Measurements from ENCODE around the gene PPM1H.
"Not testable (repeated sequence)": the region's sequence is repeated elsewhere in the genome, so short reads cannot be mapped to it uniquely, and the experiment has no call there.

Gene PPM1H

GRCh38 chr12:62955678-62956077 lies 20.7 kb upstream of the PPM1H start:
- in situ Hi-C loops (cut with HindIII; ENCODE audit: low pct_ligation_motif_present, low pct_unique_long_range_greater_than_20kb, low sequenced_read_pairs) = no loop called here
- no peak for DNase-seq

DNA sequence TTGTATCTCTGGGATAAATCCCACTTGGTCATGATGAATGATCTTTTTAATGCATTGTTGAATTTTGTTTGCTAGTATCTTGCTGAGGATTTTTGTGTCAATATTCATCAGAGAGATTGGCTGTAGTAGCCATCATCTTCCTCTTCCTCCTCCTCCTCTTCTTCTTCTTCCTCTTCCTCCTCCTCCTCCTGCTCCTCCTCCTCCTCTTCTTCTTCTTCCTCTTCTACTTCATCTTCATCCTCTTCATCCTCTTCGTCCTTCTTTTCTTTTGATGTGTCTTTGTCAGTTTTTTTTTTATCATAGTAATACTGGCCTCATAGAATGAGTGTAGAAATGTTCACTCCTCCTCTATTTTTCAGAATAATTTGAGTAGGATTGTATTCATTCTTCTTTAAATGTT lies 15.4 kb upstream of the PPM1H start:
- in situ Hi-C loops (cut with HindIII; ENCODE audit: low pct_ligation_motif_present, low pct_unique_long_range_greater_than_20kb, low sequenced_read_pairs) = no loop called here
- DNase-seq = no peak

DNA sequence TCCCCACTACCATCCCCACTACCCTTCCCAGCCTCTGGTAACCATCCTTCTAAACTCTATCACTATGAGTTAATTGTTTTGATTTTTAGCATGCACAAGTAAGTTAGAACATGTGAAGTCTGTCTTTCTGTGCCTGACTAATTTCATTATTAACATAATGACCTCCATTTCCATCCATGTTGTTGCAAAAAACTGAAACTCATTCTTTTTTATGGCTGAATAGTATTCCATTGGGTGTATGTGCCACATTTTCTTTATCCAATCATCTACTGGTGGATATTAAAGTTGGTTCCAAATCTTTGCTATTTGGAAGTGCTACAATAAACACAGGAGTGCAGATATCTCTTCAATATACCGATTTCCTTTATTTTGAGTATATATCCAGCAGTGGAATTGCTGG lies 13.2 kb upstream of the PPM1H start:
- no peak for DNase-seq
- in situ Hi-C loops (cut with HindIII; ENCODE audit: low pct_ligation_motif_present, low pct_unique_long_range_greater_than_20kb, low sequenced_read_pairs) = no loop called here

- in situ Hi-C loops (cut with HindIII; ENCODE audit: low pct_ligation_motif_present, low pct_unique_long_range_greater_than_20kb, low sequenced_read_pairs) = no loop called here
- no peak for DNase-seq
Measured at GRCh38 chr12:62947364-62947763, 12.4 kb upstream of the PPM1H start.

DNA sequence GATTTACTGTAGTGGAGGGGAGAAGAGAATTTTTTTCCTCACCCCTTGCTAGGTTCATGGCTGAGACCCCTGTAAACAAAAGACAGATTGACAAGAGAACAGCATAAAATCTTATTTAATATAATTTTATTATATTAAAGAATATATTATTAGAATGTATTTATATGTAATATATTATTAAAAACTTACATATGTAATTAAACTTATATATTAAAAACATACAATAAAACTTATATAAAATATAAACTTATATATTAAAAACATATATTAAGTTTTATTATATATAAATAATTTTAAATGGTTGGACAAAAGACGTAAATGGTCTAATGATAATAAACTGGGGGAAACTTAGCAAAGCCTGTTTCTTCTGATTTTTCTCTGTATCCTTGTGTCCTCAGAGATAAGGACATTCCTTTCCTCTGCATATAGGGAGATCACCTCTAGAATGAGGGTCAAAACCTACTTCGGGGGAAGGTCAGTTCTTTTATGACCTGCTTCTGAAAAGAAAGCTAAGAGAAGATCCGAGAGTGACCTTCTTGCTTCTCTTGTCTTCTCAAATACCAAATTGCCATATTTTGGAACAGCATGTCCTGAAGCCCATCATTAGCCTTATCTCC lies 8.9 kb upstream of the PPM1H start:
- in situ Hi-C loops (cut with HindIII; ENCODE audit: low pct_ligation_motif_present, low pct_unique_long_range_greater_than_20kb, low sequenced_read_pairs) = no loop called here
- DNase-seq = no peak

GRCh38 chr12:62942316-62942715 lies 7.4 kb upstream of the PPM1H start:
- DNase-seq; in situ Hi-C loops (cut with HindIII; ENCODE audit: low pct_ligation_motif_present, low pct_unique_long_range_greater_than_20kb, low sequenced_read_pairs): not testable (repeated sequence)

GRCh38 chr12:62934239-62934798 lies 631 bp downstream of the PPM1H start:
- peak; percentile 61 for DNase-seq
- in situ Hi-C loops (cut with HindIII; ENCODE audit: low pct_ligation_motif_present, low pct_unique_long_range_greater_than_20kb, low sequenced_read_pairs) = no loop called here

DNA sequence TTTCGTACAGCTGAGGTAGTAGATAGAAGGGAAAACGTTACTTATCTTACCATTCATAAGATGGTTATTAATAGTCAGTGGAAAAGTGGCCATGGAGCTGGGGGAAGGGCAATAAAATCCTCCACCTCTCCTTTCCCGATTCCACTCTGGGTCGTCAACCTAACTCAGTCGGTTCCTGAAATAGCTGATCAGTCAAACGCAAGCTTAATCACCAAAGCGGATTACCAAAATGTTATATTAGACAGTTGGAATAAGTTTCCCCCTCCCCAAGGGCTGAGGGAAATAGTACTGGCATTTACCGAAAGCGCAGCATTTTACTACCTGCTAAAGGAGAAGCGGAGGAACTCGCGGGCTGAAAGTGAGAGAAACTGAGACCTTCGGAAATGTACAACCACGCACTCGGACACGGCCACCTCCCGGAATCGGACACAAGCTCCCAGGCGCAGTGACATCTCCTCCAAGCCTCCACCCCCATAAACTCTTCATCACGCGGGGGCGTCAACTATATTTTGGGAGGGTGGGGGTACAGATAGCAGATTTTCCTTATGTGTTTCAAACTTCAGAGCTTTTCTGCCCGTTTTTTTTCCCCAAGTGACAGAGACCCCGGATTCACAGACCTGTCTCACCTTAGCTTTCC lies 1.2 kb downstream of the PPM1H start:
- DNase-seq = peak; percentile 30
- in situ Hi-C loops (cut with HindIII; ENCODE audit: low pct_ligation_motif_present, low pct_unique_long_range_greater_than_20kb, low sequenced_read_pairs) = no loop called here

- DNase-seq = peak; percentile 64
Measured at GRCh38 chr12:62933220-62933601, 1.7 kb downstream of the PPM1H start.

GRCh38 chr12:62931477-62931876 lies 3.5 kb downstream of the PPM1H start:
- no peak for DNase-seq
- in situ Hi-C loops (cut with HindIII; ENCODE audit: low pct_ligation_motif_present, low pct_unique_long_range_greater_than_20kb, low sequenced_read_pairs) = no loop called here

More at GRCh38 chr12:62933220-62933601, 1.7 kb downstream of the PPM1H start:
- in situ Hi-C loops (cut with HindIII; ENCODE audit: low pct_ligation_motif_present, low pct_unique_long_range_greater_than_20kb, low sequenced_read_pairs) = no loop called here

GRCh38 chr12:62930546-62931425 lies 4.2 kb downstream of the PPM1H start:
- in situ Hi-C loops (cut with HindIII; ENCODE audit: low pct_ligation_motif_present, low pct_unique_long_range_greater_than_20kb, low sequenced_read_pairs) = no loop called here
- no peak for DNase-seq

GRCh38 chr12:62928632-62929031 lies 6.3 kb downstream of the PPM1H start:
- in situ Hi-C loops (cut with HindIII; ENCODE audit: low pct_ligation_motif_present, low pct_unique_long_range_greater_than_20kb, low sequenced_read_pairs) = no loop called here
- no peak for DNase-seq

DNA sequence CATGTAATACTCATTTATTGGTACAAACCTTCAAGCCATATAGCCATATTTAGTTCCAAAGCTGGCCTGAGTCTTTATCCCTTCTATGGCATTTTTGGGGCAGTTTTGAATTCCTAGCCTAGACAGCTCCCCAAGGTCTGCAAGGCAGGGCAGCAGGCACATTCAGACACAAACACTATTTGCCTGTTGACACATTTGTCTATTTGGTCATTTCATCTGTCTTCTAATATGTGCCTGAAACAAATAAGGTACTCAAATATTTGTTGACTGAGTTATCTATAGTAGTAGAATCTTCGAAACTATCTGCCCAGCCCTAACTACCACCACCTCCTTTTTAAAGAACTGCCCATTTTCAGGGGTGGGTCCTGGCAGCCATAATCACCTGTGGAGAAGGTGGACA lies 9.3 kb downstream of the PPM1H start:
- in situ Hi-C loops (cut with HindIII; ENCODE audit: low pct_ligation_motif_present, low pct_unique_long_range_greater_than_20kb, low sequenced_read_pairs) = no loop called here
- no peak for DNase-seq

DNA sequence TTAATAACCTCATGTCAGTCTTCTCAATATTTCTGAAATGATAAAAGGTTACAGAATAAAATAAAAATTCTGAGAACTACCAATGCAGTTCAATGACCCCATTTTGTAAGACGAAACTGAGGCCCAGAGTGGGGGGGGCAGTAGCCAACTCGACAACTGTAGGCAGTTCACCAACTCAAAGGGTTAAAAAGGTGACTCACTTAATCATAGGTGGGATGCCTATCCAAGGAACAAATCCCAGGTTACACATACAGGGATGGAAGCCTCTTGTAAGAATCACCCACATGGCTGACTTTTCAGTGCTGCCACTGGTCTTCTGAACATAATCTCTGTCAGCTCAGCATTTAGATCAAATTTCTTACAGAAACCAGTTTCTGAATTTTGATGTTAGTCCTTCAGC lies 10.9 kb downstream of the PPM1H start:
- in situ Hi-C loops (cut with HindIII; ENCODE audit: low pct_ligation_motif_present, low pct_unique_long_range_greater_than_20kb, low sequenced_read_pairs) = no loop called here
- DNase-seq = no peak

DNA sequence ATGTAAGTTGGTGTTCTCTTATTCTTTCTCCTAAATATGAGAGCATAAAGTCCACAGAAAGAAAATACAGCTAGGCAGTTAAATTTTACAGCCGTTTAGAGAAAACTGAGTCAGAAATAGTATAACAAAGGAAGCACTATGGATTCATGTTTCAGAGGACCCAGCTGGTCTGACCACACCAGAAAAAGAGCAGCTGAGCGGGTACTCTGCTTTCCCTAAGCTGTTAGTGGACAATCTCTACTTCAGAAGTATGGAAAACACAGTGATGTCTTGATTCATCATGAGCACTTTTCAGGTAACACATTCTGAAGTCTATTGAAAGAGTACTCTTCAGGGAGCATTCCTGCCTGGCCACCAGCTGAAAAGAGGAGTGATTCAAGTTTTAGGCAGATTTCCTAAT lies 12.4 kb downstream of the PPM1H start:
- in situ Hi-C loops (cut with HindIII; ENCODE audit: low pct_ligation_motif_present, low pct_unique_long_range_greater_than_20kb, low sequenced_read_pairs) = no loop called here
- no peak for DNase-seq

DNA sequence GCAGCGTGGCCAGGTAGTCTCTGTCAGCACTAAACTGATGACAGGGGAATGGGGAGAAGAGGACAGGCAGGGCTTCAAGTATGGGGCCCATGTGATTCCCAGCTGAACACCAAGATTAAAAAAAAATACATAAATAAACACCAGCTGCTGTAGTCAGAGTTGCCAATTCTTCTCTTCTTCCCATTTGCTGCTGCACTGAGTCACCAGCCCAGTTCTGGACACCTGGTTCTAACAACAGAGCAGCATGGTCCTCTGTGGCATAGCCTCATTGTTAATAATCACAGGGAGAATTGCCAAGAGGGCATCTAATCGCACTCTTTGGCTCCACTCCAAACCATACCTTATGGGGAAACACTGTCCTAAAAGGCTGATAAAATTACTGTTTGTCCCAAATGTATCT lies 15.1 kb downstream of the PPM1H start:
- in situ Hi-C loops (cut with HindIII; ENCODE audit: low pct_ligation_motif_present, low pct_unique_long_range_greater_than_20kb, low sequenced_read_pairs) = no loop called here
- peak; percentile 33 for DNase-seq

DNA sequence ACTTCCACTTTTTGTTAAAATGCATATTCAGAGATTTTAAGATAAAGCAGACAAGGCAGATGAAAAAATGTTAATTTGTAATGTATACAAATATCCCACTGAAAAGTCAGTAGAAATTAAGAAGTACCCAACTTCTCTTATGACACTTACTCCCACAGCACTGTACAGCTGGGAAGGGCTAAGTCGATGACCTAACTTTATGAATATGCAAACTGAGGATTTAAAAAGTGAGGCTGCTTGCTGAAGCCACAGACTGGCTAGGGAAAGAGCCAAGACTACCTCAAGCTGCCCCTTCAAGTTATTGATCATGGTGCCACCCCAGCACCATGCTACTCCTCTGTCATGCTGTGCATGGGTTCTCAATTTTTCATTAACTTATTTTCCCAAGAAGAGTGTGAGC lies 17.0 kb downstream of the PPM1H start:
- no peak for DNase-seq
- in situ Hi-C loops (cut with HindIII; ENCODE audit: low pct_ligation_motif_present, low pct_unique_long_range_greater_than_20kb, low sequenced_read_pairs) = no loop called here

- DNase-seq = no peak
- in situ Hi-C loops (cut with HindIII; ENCODE audit: low pct_ligation_motif_present, low pct_unique_long_range_greater_than_20kb, low sequenced_read_pairs) = no loop called here
Measured at GRCh38 chr12:62916632-62917425, 18.1 kb downstream of the PPM1H start.

GRCh38 chr12:62915204-62915529 lies 19.8 kb downstream of the PPM1H start:
- in situ Hi-C loops (cut with HindIII; ENCODE audit: low pct_ligation_motif_present, low pct_unique_long_range_greater_than_20kb, low sequenced_read_pairs) = no loop called here
- DNase-seq = no peak
